Measurements from ENCODE around the gene MAPK12. TPM values are rescaled to one million over a fixed set of nuclear protein-coding genes. Genes with fewer than 3 reads are reported as not detected.

MAPK12 gene
- total and polyA plus RNA-seq, 2 donors (not counting 3 experiments of a cell fraction or from before 2014, with no cell fraction given) = 72.3 to 86.8 TPM

GRCh38 chr22:50280022-50280707 lies 18.7 kb upstream of the MAPK12 start:
- Histone ChIP-seq H3K36me3 (ENCODE audit: control insufficient read depth in 2 of 2, extremely low read depth in 1 of 2, insufficient read depth in 2 of 2, low read length in 2 of 2) (peaks cover 42 to 74% of the 10 kb centered on the region in 2 experiments), H3K9me3 (replicated peaks; ENCODE audit: control insufficient read depth, insufficient read depth, low read length) (no peaks in the 10 kb centered on the region), H3K4me3 (replicated peaks in 1 of 3; ENCODE audit: insufficient read depth in 1 of 3, low read depth in 1 of 3, low read length in 3 of 3) (no peak overlapping the region), H2AFZ (ENCODE audit: low read depth, low read length) (no peak overlapping the region), H3K27ac (ENCODE audit: insufficient read depth, low read depth, low read length) (no peak overlapping the region), H3K79me2 (ENCODE audit: control insufficient read depth, insufficient read depth, low read length) (no peaks in the 10 kb centered on the region), H3K4me1 (ENCODE audit: control insufficient read depth, extremely low read depth, insufficient read depth, low read length) (peaks cover 2% of the 10 kb centered on the region), H3K9ac (replicated peaks; ENCODE audit: extremely low read depth, insufficient read depth, low read length) (no peak overlapping the region), H4K20me1 (replicated peaks; ENCODE audit: control insufficient read depth, extremely low read depth, insufficient read depth, low read length) (no peaks in the 10 kb centered on the region), H3K27me3 (ENCODE audit: control insufficient read depth in 2 of 2, insufficient read depth in 2 of 2, low read length in 2 of 2) (no peaks in the 10 kb centered on the region), H3K9me1 (replicated peaks; ENCODE audit: control insufficient read depth, extremely low read depth, insufficient read depth, low read length) (no peaks in the 10 kb centered on the region), H3K4me2 (ENCODE audit: insufficient read depth, low read length) (no peak overlapping the region)
- DNase-seq (ENCODE audit: low read depth, low spot score) (no peak), FAIRE-seq (no peak)
- TF ChIP-seq MYC (IDR thresholded peaks at IDR 0.05; ENCODE audit: low read depth, low read length) (no peak), POLR2A (IDR thresholded peaks at IDR 0.05; ENCODE audit: low read depth, low read length) (no peak), MAX (IDR thresholded peaks at IDR 0.05; ENCODE audit: insufficient read depth, insufficient read length) (no peak), EZH2 (IDR thresholded peaks at IDR 0.05; ENCODE audit: borderline replicate concordance, low read depth, low read length, severe bottlenecking) (no peak), JUN (IDR thresholded peaks at IDR 0.05; ENCODE audit: borderline replicate concordance, insufficient read depth, insufficient read length, low read depth) (no peak), FOS (IDR thresholded peaks at IDR 0.05; ENCODE audit: borderline replicate concordance, insufficient read depth, low read length) (no peak), GATA2 (IDR thresholded peaks at IDR 0.05; ENCODE audit: insufficient read depth, insufficient read length, low read depth, low read length) (no peak), POLR2AphosphoS5 (IDR thresholded peaks at IDR 0.05; ENCODE audit: insufficient read depth, low read depth, low read length) (no peak), CTCF (IDR thresholded peaks at IDR 0.05; ENCODE audit: extremely low read depth in 1 of 2, insufficient read depth in 1 of 2, low read depth in 1 of 2, low read length in 2 of 2) (no peak)
- ChIA-PET POLR2A (no interaction called here), CTCF (no interaction called here)
- BruUV-seq (replicated peaks) = no TSS peak
- intact Hi-C loops (cut with micrococcal nuclease) (no loop called here), dilution Hi-C loops (cut with MboI; ENCODE audit: extremely low pct_ligation_motif_present, low sequenced_read_pairs) (no loop called here)

All from endothelial cell of umbilical vein (primary cell).